Measurements from ENCODE around the gene WWC2.

DNA sequence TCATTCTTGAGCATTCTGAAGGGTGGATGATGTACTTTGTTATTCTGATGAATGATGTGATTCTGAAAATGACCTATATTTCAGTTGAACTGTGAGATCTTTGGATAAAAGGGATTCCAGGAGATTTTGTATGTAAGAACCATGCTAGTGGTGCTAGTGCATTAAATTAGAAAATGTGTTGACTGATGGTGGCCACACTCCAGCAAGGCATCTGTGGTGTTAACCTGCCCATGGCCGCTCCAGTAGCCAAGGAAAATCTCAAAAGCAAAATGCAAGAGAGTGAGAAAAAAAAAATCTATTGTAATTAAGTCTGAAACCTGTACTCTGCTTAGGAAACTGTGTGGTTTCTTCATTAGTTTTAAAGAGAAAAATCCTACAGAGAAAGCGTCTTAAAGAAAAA is 93.5 kb downstream of the WWC2 start:
- no peak for TF ChIP-seq EZH2phosphoT487 (IDR thresholded peaks at IDR 0.05; ENCODE audit: borderline replicate concordance, low read depth, low read length)
- TF ChIP-seq, protein P1, sequence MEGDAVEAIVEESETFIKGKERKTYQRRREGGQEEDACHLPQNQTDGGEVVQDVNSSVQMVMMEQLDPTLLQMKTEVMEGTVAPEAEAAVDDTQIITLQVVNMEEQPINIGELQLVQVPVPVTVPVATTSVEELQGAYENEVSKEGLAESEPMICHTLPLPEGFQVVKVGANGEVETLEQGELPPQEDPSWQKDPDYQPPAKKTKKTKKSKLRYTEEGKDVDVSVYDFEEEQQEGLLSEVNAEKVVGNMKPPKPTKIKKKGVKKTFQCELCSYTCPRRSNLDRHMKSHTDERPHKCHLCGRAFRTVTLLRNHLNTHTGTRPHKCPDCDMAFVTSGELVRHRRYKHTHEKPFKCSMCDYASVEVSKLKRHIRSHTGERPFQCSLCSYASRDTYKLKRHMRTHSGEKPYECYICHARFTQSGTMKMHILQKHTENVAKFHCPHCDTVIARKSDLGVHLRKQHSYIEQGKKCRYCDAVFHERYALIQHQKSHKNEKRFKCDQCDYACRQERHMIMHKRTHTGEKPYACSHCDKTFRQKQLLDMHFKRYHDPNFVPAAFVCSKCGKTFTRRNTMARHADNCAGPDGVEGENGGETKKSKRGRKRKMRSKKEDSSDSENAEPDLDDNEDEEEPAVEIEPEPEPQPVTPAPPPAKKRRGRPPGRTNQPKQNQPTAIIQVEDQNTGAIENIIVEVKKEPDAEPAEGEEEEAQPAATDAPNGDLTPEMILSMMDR (conservative IDR thresholded peaks at IDR 0.05; ENCODE audit: low read length), result no peak
